ENCODE results near the gene TMEM119. TPM values are rescaled to one million over a fixed set of nuclear protein-coding genes. Genes with fewer than 3 reads are reported as not detected.

TMEM119 gene
- polyA plus RNA-seq, 1 of the 3 experiments (the other 2 are of a cell fraction), result 25.7 TPM

DNA sequence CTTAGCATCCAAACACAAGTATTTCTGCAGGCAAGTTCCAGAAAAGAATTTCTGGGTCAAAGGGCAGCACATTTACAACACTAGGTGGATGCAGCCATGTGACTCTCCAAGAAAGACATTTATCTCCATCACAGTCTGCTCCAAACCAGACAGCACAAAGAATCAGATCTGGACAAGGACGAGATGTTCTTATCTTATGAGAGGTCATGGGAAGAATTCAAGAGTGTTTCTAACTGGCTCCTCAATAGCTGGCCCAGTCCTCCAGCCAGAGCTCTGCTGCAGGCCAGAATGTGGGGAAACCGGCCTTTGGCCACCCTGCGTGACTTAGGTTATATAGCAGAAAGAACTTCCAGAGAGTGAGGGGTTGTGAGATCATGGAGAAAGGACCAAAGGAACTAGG is 17.4 kb downstream of the TMEM119 start:
- no peak overlapping the region for H3K27ac ChIP-seq (ENCODE audit: low read depth in 2 of 2, low read length in 1 of 2)
- no peak overlapping the region for H3K4me2 ChIP-seq
- TF ChIP-seq, protein P1, sequence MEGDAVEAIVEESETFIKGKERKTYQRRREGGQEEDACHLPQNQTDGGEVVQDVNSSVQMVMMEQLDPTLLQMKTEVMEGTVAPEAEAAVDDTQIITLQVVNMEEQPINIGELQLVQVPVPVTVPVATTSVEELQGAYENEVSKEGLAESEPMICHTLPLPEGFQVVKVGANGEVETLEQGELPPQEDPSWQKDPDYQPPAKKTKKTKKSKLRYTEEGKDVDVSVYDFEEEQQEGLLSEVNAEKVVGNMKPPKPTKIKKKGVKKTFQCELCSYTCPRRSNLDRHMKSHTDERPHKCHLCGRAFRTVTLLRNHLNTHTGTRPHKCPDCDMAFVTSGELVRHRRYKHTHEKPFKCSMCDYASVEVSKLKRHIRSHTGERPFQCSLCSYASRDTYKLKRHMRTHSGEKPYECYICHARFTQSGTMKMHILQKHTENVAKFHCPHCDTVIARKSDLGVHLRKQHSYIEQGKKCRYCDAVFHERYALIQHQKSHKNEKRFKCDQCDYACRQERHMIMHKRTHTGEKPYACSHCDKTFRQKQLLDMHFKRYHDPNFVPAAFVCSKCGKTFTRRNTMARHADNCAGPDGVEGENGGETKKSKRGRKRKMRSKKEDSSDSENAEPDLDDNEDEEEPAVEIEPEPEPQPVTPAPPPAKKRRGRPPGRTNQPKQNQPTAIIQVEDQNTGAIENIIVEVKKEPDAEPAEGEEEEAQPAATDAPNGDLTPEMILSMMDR (IDR thresholded peaks at IDR 0.05), result no peak
- TF ChIP-seq RFX5 (IDR thresholded peaks at IDR 0.05; ENCODE audit: low read length) (no peak), RCOR1 (IDR thresholded peaks at IDR 0.05; ENCODE audit: low read length) (no peak), EZH2phosphoT487 (IDR thresholded peaks at IDR 0.05; ENCODE audit: borderline replicate concordance, low read depth) (no peak), RXRA (IDR thresholded peaks at IDR 0.05; ENCODE audit: borderline replicate concordance, low read depth) (no peak), FOSL2 (IDR thresholded peaks at IDR 0.05; ENCODE audit: borderline replicate concordance, low read depth) (no peak), CHD2 (IDR thresholded peaks at IDR 0.05; ENCODE audit: low read length, partially characterized antibody) (no peak), GABPA (IDR thresholded peaks at IDR 0.05; ENCODE audit: low read depth) (no peak), POLR2AphosphoS5 (IDR thresholded peaks at IDR 0.05; ENCODE audit: low read depth, low read length) (no peak), EP300 (IDR thresholded peaks at IDR 0.05; ENCODE audit: borderline replicate concordance in 1 of 2, low read depth in 1 of 2, low read length in 1 of 2) (no peak), TEAD4 (IDR thresholded peaks at IDR 0.05; ENCODE audit: borderline replicate concordance, insufficient read depth) (no peak), ELF1 (IDR thresholded peaks at IDR 0.05) (no peak)
- TF ChIP-seq, protein P2, sequence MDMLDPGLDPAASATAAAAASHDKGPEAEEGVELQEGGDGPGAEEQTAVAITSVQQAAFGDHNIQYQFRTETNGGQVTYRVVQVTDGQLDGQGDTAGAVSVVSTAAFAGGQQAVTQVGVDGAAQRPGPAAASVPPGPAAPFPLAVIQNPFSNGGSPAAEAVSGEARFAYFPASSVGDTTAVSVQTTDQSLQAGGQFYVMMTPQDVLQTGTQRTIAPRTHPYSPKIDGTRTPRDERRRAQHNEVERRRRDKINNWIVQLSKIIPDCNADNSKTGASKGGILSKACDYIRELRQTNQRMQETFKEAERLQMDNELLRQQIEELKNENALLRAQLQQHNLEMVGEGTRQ (IDR thresholded peaks at IDR 0.05; ENCODE audit: borderline replicate concordance, low read depth, low read length), result no peak
- TF ChIP-seq, protein P3, sequence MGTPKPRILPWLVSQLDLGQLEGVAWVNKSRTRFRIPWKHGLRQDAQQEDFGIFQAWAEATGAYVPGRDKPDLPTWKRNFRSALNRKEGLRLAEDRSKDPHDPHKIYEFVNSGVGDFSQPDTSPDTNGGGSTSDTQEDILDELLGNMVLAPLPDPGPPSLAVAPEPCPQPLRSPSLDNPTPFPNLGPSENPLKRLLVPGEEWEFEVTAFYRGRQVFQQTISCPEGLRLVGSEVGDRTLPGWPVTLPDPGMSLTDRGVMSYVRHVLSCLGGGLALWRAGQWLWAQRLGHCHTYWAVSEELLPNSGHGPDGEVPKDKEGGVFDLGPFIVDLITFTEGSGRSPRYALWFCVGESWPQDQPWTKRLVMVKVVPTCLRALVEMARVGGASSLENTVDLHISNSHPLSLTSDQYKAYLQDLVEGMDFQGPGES (IDR thresholded peaks at IDR 0.05; ENCODE audit: low read depth, low read length), result no peak
- TF ChIP-seq, protein P4, sequence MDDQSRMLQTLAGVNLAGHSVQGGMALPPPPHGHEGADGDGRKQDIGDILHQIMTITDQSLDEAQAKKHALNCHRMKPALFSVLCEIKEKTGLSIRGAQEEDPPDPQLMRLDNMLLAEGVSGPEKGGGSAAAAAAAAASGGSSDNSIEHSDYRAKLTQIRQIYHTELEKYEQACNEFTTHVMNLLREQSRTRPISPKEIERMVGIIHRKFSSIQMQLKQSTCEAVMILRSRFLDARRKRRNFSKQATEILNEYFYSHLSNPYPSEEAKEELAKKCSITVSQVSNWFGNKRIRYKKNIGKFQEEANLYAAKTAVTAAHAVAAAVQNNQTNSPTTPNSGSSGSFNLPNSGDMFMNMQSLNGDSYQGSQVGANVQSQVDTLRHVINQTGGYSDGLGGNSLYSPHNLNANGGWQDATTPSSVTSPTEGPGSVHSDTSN (IDR thresholded peaks at IDR 0.05), result no peak
- TF ChIP-seq, protein P5, sequence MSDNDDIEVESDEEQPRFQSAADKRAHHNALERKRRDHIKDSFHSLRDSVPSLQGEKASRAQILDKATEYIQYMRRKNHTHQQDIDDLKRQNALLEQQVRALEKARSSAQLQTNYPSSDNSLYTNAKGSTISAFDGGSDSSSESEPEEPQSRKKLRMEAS (IDR thresholded peaks at IDR 0.05; ENCODE audit: low read depth), result no peak
- TF ChIP-seq, protein P6, sequence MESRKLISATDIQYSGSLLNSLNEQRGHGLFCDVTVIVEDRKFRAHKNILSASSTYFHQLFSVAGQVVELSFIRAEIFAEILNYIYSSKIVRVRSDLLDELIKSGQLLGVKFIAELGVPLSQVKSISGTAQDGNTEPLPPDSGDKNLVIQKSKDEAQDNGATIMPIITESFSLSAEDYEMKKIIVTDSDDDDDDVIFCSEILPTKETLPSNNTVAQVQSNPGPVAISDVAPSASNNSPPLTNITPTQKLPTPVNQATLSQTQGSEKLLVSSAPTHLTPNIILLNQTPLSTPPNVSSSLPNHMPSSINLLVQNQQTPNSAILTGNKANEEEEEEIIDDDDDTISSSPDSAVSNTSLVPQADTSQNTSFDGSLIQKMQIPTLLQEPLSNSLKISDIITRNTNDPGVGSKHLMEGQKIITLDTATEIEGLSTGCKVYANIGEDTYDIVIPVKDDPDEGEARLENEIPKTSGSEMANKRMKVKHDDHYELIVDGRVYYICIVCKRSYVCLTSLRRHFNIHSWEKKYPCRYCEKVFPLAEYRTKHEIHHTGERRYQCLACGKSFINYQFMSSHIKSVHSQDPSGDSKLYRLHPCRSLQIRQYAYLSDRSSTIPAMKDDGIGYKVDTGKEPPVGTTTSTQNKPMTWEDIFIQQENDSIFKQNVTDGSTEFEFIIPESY (IDR thresholded peaks at IDR 0.05; ENCODE audit: borderline replicate concordance, low read depth), result no peak
- TF ChIP-seq, protein P7, sequence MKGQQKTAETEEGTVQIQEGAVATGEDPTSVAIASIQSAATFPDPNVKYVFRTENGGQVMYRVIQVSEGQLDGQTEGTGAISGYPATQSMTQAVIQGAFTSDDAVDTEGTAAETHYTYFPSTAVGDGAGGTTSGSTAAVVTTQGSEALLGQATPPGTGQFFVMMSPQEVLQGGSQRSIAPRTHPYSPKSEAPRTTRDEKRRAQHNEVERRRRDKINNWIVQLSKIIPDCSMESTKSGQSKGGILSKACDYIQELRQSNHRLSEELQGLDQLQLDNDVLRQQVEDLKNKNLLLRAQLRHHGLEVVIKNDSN (IDR thresholded peaks at IDR 0.05; ENCODE audit: borderline replicate concordance, low read depth), result no peak
- no peaks in the 10 kb centered on the region for H3F3A ChIP-seq (replicated peaks; ENCODE audit: insufficient read depth)
- H3K9me3 ChIP-seq, result no peaks in the 10 kb centered on the region
- no peaks in the 10 kb centered on the region for H3K36me3 ChIP-seq (replicated peaks in 1 of 2; ENCODE audit: control insufficient read depth in 1 of 2, insufficient read depth in 2 of 2, low read length in 1 of 2)
- no peak overlapping the region for H3K4me3 ChIP-seq (ENCODE audit: low read depth in 2 of 2, low read length in 1 of 2)
- no peaks in the 10 kb centered on the region for H3K9me2 ChIP-seq
- no peak overlapping the region for H2AFZ ChIP-seq (ENCODE audit: low read depth)
- POLR2A ChIA-PET, result no interaction called here
- WGBS (ENCODE audit: low lambda C conversion rate), result 48% methylated on average over 3 of the region's 3 CpGs
- CTCF ChIA-PET, result interaction anchor here (4.7 kb wide), 1 partner anchor 37 kb away, joined by 38 read pairs; no protein-coding TSS in a partner anchor
- no peaks in the 10 kb centered on the region for H4K20me1 ChIP-seq (ENCODE audit: insufficient read depth)
- DNase-seq, result no peak
- no peaks in the 10 kb centered on the region for H3K27me3 ChIP-seq (ENCODE audit: insufficient read depth)
- no peak overlapping the region for H3K9ac ChIP-seq
- no peaks in the 10 kb centered on the region; a peak in 1 of 4 replicates for H3K4me1 ChIP-seq (ENCODE audit: control insufficient read depth in 1 of 2, insufficient read depth in 2 of 2, low read depth in 1 of 2, low read length in 1 of 2)
- no peaks in the 10 kb centered on the region for H3K79me2 ChIP-seq (ENCODE audit: insufficient read depth)
